HCT116 (cell line): ENCODE results near the gene GPR108. TPM values are rescaled to one million over a fixed set of nuclear protein-coding genes. Genes with fewer than 3 reads are reported as not detected.

Experiments used
- ATAC-seq: fragments of 200-7000 bp; cut with Tn5 transposase; 2 replicates; pipeline ENCODE4 v1.9.1; 2020; ENCODE audit warnings: mild to moderate bottlenecking, moderate library complexity
- BruUV-seq: library from RNA; stranded (reverse); fragments of 400-500 nt; replicated peaks from 2 replicates; lab custom pipeline; 2021; lab: Mats Ljungman, UMichigan
- CTCF ChIA-PET: fragments of 300-600 bp; sonication (Branson Sonifier 250); formaldehyde crosslinking; loops from one replicate; lab custom pipeline; 2021; ENCODE audit warnings: antibody characterized with exemption; lab: Charles Lee
- POLR2A ChIA-PET: fragments of 300-600, 350-600 bp; sonication (Branson Sonifier 250); formaldehyde crosslinking; loops from one replicate; lab custom pipeline; 2021; ENCODE audit warnings: antibody characterized with exemption; lab: Charles Lee
- RAD21 ChIA-PET, 2 experiments: fragments of 300-600 bp; sonication (Branson Sonifier 250); formaldehyde crosslinking; loops; one replicate each; lab custom pipeline; 2023; ENCODE audit warnings: low total read pairs in 2 of 2; ENCODE audit not compliant: uncharacterized antibody in 2 of 2, unreplicated experiment in 2 of 2, low non-redundant PET in 1 of 2; lab: Charles Lee
- DNase-seq: peaks from one replicate; pipeline ENCODE4 v3.0.0-alpha.2; 2010; ENCODE audit warnings: low read depth, low spot score
- H2AFZ ChIP-seq: fragments of 200-600 bp; shearing (Covaris generic), sonication (generic); 2 replicates; pipeline ENCODE4 v1.6.1; 2017; ENCODE audit warnings: low read depth, mixed run types, mixed read lengths, antibody characterized with exemption, low read length; ENCODE audit not compliant: poor library complexity, severe bottlenecking
- H3K27ac ChIP-seq: 2 replicates; pipeline ENCODE4 v1.5.1; 2012; ENCODE audit warnings: low read depth, low read length
- H3K27me3 ChIP-seq: fragments of 200-600 bp; sonication (generic); 2 replicates; pipeline ENCODE4 v1.6.1; 2016; ENCODE audit warnings: mixed run types, low read length, mixed read lengths; ENCODE audit not compliant: insufficient read depth
- H3K36me3 ChIP-seq, 2 experiments: fragments of 200-500 bp in 1 of 2; fragments of 200-600 bp in 1 of 2; sonication (Bioruptor generic) in 1 of 2; sonication (generic) in 1 of 2; 2 replicates each; pipeline versions ENCODE4 v1.5.1 to v1.6.1; 2014 to 2016; ENCODE audit warnings: low read length in 2 of 2, inconsistent platforms in 1 of 2, mixed read lengths in 1 of 2, mixed run types in 1 of 2; ENCODE audit not compliant: insufficient read depth in 2 of 2, control insufficient read depth in 1 of 2
- H3K4me1 ChIP-seq, 2 experiments: fragments of 200-600 bp in 1 of 2; sonication (generic) in 1 of 2; 2 replicates each; pipeline versions ENCODE4 v1.5.1 to v1.6.1; 2012 to 2017; ENCODE audit warnings: low read length in 2 of 2, inconsistent platforms in 1 of 2, mild to moderate bottlenecking in 1 of 2, mixed read lengths in 1 of 2, mixed run types in 1 of 2, moderate library complexity in 1 of 2; ENCODE audit not compliant: insufficient read depth in 2 of 2, control insufficient read depth in 1 of 2
- H3K4me2 ChIP-seq: fragments of 200-600 bp; sonication (generic); 2 replicates; pipeline ENCODE4 v1.6.1; 2017; ENCODE audit warnings: mixed run types, low read length, mixed read lengths
- H3K4me3 ChIP-seq, 2 experiments: fragments of 200-600 bp in 1 of 2; sonication (generic) in 1 of 2; replicated peaks in 1 of 2; 2 replicates each; pipeline ENCODE4 v1.5.1; 2011 to 2016; ENCODE audit warnings: low read length in 2 of 2, control low read depth in 1 of 2, low read depth in 1 of 2, mild to moderate bottlenecking in 1 of 2, mixed read lengths in 1 of 2, mixed run types in 1 of 2
- H3K79me2 ChIP-seq: fragments of 200-600 bp; sonication (generic); 2 replicates; pipeline ENCODE4 v1.6.1; 2017; ENCODE audit warnings: mild to moderate bottlenecking, mixed run types, low read length, moderate library complexity, mixed read lengths; ENCODE audit not compliant: insufficient read depth
- H3K9ac ChIP-seq: fragments of 200-600 bp; sonication (generic); 2 replicates; pipeline ENCODE4 v1.6.1; 2016; ENCODE audit warnings: low read length, mixed read lengths
- H3K9me2 ChIP-seq: fragments of 200-600 bp; sonication (generic), shearing (Covaris generic); 2 replicates; pipeline ENCODE4 v1.6.1; 2017; ENCODE audit warnings: mixed run types, mild to moderate bottlenecking, moderate library complexity; ENCODE audit not compliant: insufficient read depth
- H3K9me3 ChIP-seq, 2 experiments: fragments of 200-500 bp in 1 of 2; fragments of 200-600 bp in 1 of 2; sonication (Bioruptor generic) in 1 of 2; sonication (generic) in 1 of 2; 2 replicates each; pipeline ENCODE4 v1.6.1; 2014 to 2017; ENCODE audit warnings: low read length in 2 of 2, mixed read lengths in 2 of 2, inconsistent platforms in 1 of 2, low read depth in 1 of 2, mild to moderate bottlenecking in 1 of 2, mixed run types in 1 of 2, moderate library complexity in 1 of 2; ENCODE audit not compliant: control insufficient read depth in 1 of 2, insufficient read depth in 1 of 2
- H4K20me1 ChIP-seq: fragments of 200-600 bp; sonication (generic), shearing (Covaris generic); 2 replicates; pipeline ENCODE4 v1.6.1; 2017; ENCODE audit warnings: mixed run types, mild to moderate bottlenecking, moderate library complexity; ENCODE audit not compliant: insufficient read depth
- CBX3 ChIP-seq: IDR thresholded peaks from 2 replicates; pipeline ENCODE4 v1.6.1; 2012; ENCODE audit warnings: low read depth
- CEBPB ChIP-seq: IDR thresholded peaks from 2 replicates; pipeline ENCODE4 v1.6.1; 2012; ENCODE audit warnings: low read depth
- EGR1 ChIP-seq: IDR thresholded peaks from 2 replicates; pipeline ENCODE4 v1.6.1; 2012; ENCODE audit warnings: low read depth
- ELF1 ChIP-seq: IDR thresholded peaks from 2 replicates; pipeline ENCODE4 v1.6.1; 2012; ENCODE audit warnings: low read depth, borderline replicate concordance
- EZH2 ChIP-seq: fragments of 200-600 bp; sonication (generic); IDR thresholded peaks from 2 replicates; pipeline ENCODE4 v1.6.1; 2017; ENCODE audit warnings: antibody characterized with exemption, mixed run types
- EZH2phosphoT487 ChIP-seq: fragments of 200-600 bp; IDR thresholded peaks from 2 replicates; pipeline ENCODE4 v1.6.1; 2018; ENCODE audit warnings: antibody characterized with exemption, borderline replicate concordance
- JUND ChIP-seq: IDR thresholded peaks from 2 replicates; pipeline ENCODE4 v1.6.1; 2012
- POLR2A ChIP-seq: IDR thresholded peaks from 2 replicates; pipeline ENCODE4 v1.7.0; 2011; ENCODE audit warnings: borderline replicate concordance; ENCODE audit not compliant: insufficient read depth, insufficient read length; ENCODE audit errors: extremely low read depth
- POLR2AphosphoS5 ChIP-seq: IDR thresholded peaks from 2 replicates; pipeline ENCODE4 v1.6.1; 2011; ENCODE audit warnings: mild to moderate bottlenecking, low read depth, low read length, moderate library complexity
- RAD21 ChIP-seq: IDR thresholded peaks from 2 replicates; pipeline ENCODE4 v1.6.1; 2012; ENCODE audit warnings: low read depth, mild to moderate bottlenecking
- SIN3A ChIP-seq: IDR thresholded peaks from 2 replicates; pipeline ENCODE4 v1.6.1; 2012; ENCODE audit warnings: low read depth
- SP1 ChIP-seq: IDR thresholded peaks from 2 replicates; pipeline ENCODE4 v1.6.1; 2012; ENCODE audit warnings: low read depth
- SRF ChIP-seq: IDR thresholded peaks from 2 replicates; pipeline ENCODE4 v1.6.1; 2012; ENCODE audit warnings: low read depth
- TCF7L2 ChIP-seq: IDR thresholded peaks from 2 replicates; pipeline ENCODE4 v1.7.0; 2011; ENCODE audit warnings: borderline replicate concordance, inconsistent platforms; ENCODE audit not compliant: insufficient read depth, insufficient read length; ENCODE audit errors: extremely low read depth
- ZFX ChIP-seq: fragments of 450-650 bp; IDR thresholded peaks from 2 replicates; pipeline ENCODE4 v1.6.1; 2017
- ZNF274 ChIP-seq: fragments of 200-500 bp; sonication (Bioruptor generic); IDR thresholded peaks from 2 replicates; pipeline ENCODE4 v1.6.1; 2014; ENCODE audit warnings: mild to moderate bottlenecking, low read depth, low read length, inconsistent platforms
- intact Hi-C: fragments of 100-400 bp; cut with micrococcal nuclease; formaldehyde crosslinking; loops from 2 replicates; pipeline ENCODE4 v1.10.0; 2022
- total RNA-seq: library from RNA; stranded (reverse); gene quantifications from one replicate; pipeline ENCODE4 v1.2.1, GENCODE V29; 2021; ENCODE audit not compliant: unreplicated experiment
- TF ChIP-seq, protein P1 (sequence below): IDR thresholded peaks from 2 replicates; pipeline ENCODE4 v1.6.1; 2012
- TF ChIP-seq, protein P2 (sequence below): IDR thresholded peaks from 2 replicates; pipeline ENCODE4 v1.6.1; 2012; ENCODE audit warnings: low read depth
- TF ChIP-seq, protein P3 (sequence below): IDR thresholded peaks from 2 replicates; pipeline ENCODE4 v1.6.1; 2011; ENCODE audit warnings: mild to moderate bottlenecking, low read length, moderate library complexity; ENCODE audit not compliant: insufficient replicate concordance; ENCODE audit errors: extremely low read depth
- TF ChIP-seq, protein P4 (sequence below): IDR thresholded peaks from 2 replicates; pipeline ENCODE4 v1.6.1; 2012

The GPR108 gene
- total RNA-seq, 1 experiment from 2014 or later: 75.0 TPM

DNA sequence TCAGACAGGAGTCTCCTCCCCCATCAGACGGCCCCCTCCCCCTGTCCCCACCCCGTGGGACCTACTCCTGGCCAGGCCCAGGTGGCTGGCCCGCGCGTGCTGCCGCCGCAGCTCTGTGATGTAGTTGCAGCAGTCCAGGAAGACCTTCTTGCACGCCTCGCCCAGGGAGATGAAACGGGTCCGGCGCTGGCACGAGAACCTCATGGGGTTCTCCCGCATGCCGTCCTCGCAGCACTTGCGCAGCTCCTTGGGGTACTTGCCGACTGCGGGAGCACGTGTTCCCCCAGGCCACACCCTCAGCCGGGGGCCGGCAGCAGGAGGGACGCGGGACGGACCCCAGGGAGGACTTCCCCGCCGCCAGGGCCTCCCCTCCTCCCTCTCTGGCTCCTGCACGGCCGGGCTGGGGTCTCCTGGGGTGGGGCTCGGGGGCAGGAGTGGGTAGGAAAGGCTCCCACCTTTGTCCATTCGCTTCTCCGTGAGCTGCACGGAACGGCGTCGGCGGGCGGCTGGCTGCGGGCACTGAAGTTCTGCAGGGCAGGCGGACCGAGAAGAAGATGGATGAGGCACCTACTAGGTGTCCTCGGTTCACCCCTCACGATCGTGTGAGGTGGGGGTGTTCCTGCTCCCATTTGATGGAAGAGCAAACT, 30.2 kb downstream of the GPR108 start:
- no TSS peak for BruUV-seq

More for the DNA sequence above, 30.2 kb downstream of the GPR108 start:
- Histone ChIP-seq H3K36me3 (no peaks in the 10 kb centered on the region), H3K9me3 (no peaks in the 10 kb centered on the region), H4K20me1 (no peaks in the 10 kb centered on the region), H3K9ac (no peak overlapping the region), H2AFZ (no peak overlapping the region), H3K4me3 (no peak overlapping the region), H3K27ac (no peak overlapping the region), H3K27me3 (no peaks in the 10 kb centered on the region; the same call in 1 of the 2 replicates), H3K9me2 (no peaks in the 10 kb centered on the region), H3K4me2 (no peak overlapping the region), H3K4me1 (no peaks in the 10 kb centered on the region), H3K79me2 (no peaks in the 10 kb centered on the region)
- ChIA-PET CTCF (no interaction called here), POLR2A (no interaction called here), RAD21 (no interaction called here)
- TF ChIP-seq CEBPB (no peak), ZFX (no peak), TCF7L2 (no peak), EZH2phosphoT487 (no peak), CBX3 (no peak), SP1 (no peak), JUND (no peak), ELF1 (no peak), EGR1 (no peak), ZNF274 (no peak), RAD21 (no peak), EZH2 (no peak), SRF (no peak), POLR2AphosphoS5 (no peak), SIN3A (no peak), POLR2A (no peak)
- TF ChIP-seq, protein P1, sequence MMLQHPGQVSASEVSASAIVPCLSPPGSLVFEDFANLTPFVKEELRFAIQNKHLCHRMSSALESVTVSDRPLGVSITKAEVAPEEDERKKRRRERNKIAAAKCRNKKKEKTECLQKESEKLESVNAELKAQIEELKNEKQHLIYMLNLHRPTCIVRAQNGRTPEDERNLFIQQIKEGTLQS: no peak
- TF ChIP-seq, protein P2, sequence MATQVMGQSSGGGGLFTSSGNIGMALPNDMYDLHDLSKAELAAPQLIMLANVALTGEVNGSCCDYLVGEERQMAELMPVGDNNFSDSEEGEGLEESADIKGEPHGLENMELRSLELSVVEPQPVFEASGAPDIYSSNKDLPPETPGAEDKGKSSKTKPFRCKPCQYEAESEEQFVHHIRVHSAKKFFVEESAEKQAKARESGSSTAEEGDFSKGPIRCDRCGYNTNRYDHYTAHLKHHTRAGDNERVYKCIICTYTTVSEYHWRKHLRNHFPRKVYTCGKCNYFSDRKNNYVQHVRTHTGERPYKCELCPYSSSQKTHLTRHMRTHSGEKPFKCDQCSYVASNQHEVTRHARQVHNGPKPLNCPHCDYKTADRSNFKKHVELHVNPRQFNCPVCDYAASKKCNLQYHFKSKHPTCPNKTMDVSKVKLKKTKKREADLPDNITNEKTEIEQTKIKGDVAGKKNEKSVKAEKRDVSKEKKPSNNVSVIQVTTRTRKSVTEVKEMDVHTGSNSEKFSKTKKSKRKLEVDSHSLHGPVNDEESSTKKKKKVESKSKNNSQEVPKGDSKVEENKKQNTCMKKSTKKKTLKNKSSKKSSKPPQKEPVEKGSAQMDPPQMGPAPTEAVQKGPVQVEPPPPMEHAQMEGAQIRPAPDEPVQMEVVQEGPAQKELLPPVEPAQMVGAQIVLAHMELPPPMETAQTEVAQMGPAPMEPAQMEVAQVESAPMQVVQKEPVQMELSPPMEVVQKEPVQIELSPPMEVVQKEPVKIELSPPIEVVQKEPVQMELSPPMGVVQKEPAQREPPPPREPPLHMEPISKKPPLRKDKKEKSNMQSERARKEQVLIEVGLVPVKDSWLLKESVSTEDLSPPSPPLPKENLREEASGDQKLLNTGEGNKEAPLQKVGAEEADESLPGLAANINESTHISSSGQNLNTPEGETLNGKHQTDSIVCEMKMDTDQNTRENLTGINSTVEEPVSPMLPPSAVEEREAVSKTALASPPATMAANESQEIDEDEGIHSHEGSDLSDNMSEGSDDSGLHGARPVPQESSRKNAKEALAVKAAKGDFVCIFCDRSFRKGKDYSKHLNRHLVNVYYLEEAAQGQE: no peak
- TF ChIP-seq, protein P3, sequence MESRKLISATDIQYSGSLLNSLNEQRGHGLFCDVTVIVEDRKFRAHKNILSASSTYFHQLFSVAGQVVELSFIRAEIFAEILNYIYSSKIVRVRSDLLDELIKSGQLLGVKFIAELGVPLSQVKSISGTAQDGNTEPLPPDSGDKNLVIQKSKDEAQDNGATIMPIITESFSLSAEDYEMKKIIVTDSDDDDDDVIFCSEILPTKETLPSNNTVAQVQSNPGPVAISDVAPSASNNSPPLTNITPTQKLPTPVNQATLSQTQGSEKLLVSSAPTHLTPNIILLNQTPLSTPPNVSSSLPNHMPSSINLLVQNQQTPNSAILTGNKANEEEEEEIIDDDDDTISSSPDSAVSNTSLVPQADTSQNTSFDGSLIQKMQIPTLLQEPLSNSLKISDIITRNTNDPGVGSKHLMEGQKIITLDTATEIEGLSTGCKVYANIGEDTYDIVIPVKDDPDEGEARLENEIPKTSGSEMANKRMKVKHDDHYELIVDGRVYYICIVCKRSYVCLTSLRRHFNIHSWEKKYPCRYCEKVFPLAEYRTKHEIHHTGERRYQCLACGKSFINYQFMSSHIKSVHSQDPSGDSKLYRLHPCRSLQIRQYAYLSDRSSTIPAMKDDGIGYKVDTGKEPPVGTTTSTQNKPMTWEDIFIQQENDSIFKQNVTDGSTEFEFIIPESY: no peak
- TF ChIP-seq, protein P4, sequence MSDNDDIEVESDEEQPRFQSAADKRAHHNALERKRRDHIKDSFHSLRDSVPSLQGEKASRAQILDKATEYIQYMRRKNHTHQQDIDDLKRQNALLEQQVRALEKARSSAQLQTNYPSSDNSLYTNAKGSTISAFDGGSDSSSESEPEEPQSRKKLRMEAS: no peak
- DNase-seq (no peak), ATAC-seq (no peak)
- intact Hi-C loops: no loop called here
